Daoy (cell line): ENCODE data around the gene ARRB1. TPM values are rescaled to one million over a fixed set of nuclear protein-coding genes. Genes with fewer than 3 reads are reported as not detected.
"Not testable (repeated sequence)": the region's sequence is repeated elsewhere in the genome, so short reads cannot be mapped to it uniquely, and the experiment has no call there.

Source experiments
- DNase-seq: peaks from one replicate; pipeline ENCODE4 v3.0.0-alpha.2; 2015; ENCODE audit warnings: low read depth
- total RNA-seq: library from RNA; depleted of rRNA; stranded (reverse); fragments of >200 nt; shearing (Covaris generic); gene quantifications from 2 replicates; pipeline ENCODE4 v1.2.3, GENCODE V29; 2014; rRNA removed

ARRB1 gene
- 9.5 and 12.8 TPM in 2 replicates for total RNA-seq

DNA sequence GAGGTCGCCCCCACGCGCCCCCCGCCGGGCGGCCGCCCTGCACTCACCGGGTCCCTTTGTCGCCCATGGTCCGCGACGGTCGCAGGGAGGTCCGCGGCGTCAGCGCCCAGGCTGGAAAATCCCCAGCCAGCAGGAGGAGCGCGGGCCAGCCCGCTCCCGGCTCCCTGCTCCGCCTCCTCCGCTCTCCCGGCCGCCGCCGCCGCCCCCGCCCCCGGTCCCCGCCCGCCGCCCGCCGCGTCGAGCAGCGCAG, at the start of gene ARRB1:
Gene ARRB1, minus strand, starts transcription at position 121 of the 250 bp plus-strand sequence. Its CDS starts 54 bp downstream, at position 67.
- DNase-seq: peak; percentile 47

GRCh38 chr11:75400146-75400865, 48.8 kb upstream of the ARRB1 start:
- DNase-seq: no peak

DNA sequence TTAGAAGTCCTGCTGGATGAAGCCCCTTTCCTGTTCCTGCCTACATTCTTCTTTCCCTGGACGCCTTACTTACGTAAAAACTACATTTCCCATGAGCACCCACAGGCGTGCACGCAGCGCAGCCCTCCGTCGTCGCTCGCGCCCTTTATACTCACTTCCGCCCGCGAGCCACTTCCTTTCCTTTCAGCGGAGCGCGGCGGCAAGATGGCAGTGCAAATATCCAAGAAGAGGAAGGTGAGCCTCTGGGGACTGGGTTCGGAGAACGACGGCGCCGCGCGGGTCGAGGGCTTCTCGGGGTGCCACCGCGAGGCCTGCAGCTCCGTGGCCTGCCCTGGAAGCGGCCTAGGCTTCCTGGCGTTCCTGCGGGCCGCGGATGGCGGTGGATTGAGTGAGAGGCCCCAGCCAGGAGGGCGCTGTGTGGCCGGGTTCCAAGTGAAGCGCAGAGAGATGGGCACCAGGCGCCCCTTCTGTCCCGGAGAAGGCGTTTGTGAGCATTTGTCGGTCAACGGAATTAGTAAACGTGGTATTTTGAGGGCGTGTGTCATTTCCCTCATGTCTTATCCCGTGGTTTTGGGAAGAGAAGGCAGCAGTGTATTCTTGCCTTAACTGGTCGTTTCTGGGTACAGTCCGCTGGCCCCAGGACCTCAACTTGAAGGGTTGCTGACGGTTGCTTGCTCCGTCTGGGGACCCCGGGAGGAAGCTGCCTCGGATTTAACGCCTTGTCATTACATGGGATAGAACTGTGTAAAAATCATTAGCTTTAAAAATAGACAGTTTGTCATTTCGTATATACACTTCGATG, 48.1 kb upstream of the ARRB1 start, which contains the start of gene RPS3:
Gene RPS3, plus strand, starts transcription at position 175 of the 802 bp plus-strand sequence. Its CDS starts 30 bp downstream, at position 205.
- DNase-seq: peak; percentile 94

- no peak for DNase-seq
Measured at GRCh38 chr11:75398906-75399305, 47.4 kb upstream of the ARRB1 start.

- no peak for DNase-seq
Measured at GRCh38 chr11:75394085-75394840, 42.8 kb upstream of the ARRB1 start.

DNA sequence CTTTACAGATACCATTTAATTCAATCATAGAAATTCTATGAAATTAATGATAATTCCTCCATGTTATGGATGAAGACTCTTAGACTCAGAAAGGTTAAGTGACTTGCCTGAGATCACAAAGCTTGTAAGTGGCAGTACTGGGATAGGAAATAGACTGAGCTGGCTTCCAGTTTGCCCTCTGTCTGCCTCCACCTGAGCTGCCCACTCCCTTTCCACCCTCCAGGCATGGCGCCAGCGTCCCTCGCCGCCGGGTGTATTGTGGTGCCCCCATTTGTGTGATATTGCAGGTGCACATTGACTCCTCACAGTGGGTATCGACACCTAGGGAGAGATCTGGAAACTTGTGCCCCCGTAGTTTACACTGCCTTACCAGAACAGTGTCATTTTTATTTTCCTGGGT, 38.5 kb upstream of the ARRB1 start:
- DNase-seq: no peak

DNA sequence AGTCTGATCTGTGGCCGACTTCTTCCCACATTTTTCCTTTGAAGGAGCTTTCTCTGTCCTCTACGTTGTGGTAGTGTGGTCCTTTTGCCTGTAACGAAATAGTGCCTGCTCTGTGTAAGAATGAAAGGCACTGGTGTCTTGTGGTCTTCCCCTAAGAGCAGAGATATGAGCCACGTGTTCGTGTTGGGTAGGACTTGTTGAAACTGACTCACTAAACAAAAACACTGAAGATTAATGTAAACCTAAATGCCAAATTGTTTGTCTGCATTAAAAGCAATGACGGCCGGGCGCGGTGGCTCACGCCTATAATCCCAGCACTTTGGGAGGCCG, 37.8 kb upstream of the ARRB1 start:
- DNase-seq: no peak

DNA sequence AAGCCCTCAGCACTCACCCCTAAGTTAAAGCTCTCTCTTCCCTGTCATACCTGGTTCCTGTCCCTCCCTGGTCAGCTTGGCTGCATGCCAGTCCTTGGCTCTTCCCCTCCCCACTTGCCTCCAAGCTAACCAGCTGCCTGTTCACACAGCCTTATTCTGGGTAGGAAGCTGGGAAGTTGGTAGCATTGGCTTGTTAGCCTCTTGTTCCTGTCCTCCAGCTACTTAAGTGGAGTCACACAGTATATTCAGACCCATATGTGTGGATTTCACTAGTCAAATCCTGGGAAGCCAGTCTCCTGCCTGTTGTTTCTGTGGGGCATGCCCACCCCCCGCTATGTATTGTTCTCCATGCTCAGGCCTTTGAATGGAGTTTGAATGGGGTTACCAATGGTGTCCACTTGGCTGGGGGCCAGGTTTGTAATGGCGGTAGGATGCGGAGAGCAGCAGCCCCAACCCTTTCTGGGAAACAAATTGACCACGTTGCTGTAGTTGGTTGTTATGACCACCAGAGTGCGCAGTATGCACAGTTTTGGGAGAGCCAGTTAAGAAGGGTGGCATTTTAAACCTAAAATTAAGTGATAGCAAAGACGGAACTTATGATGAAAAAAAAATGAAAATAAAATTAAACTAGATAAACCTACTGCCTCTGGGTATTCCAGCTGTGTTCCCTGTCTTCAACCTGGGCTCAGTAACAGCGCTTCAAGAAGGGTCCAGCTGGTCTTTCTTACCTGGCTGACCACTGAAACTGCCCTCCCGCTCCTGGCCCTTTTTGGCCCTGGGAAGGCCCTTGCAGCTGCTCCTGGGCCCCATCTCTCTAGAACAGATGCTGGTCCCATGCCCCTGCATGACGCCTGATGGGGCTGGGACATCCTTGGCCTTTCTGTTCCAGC, 37.2 kb upstream of the ARRB1 start:
- peak; percentile 79 for DNase-seq

- DNase-seq: no peak
Measured at GRCh38 chr11:75387736-75388294, 36.4 kb upstream of the ARRB1 start.

DNA sequence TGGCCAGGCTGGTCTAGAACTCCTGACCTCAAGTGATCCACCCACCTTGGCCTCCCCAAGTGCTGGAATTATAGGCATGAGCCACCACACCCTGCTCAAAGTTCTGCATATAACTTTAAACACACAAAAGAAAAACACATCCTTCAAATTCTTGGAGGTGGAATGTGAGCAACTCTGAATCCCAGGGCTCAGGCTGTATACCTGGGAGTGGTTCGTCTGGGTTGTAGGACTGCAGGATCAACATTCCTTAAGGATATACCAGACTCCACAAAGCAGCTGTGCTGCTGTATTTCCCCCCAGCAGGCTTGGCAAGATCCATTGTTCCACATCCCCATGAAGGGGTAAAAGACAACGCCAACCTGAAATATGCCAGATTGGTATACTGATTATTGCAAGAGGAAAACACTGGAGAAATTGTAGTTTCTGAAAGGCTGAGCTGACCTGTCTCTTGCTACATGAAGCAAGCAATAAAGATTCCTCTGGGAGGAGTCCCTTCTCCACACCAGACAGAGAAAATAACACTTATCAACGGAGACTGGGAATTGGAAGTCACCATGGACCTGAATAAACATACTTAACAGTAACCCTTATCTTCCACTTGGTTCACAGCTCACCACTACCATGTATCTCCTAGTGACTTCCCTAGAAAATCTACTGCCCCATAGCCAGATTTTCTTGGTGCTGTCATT, 35.6 kb upstream of the ARRB1 start:
- DNase-seq: no peak

- peak; percentile 73 for DNase-seq
Measured at GRCh38 chr11:75384438-75385080, 33.1 kb upstream of the ARRB1 start.

- no peak for DNase-seq
Measured at GRCh38 chr11:75383246-75383645, 31.8 kb upstream of the ARRB1 start.

DNA sequence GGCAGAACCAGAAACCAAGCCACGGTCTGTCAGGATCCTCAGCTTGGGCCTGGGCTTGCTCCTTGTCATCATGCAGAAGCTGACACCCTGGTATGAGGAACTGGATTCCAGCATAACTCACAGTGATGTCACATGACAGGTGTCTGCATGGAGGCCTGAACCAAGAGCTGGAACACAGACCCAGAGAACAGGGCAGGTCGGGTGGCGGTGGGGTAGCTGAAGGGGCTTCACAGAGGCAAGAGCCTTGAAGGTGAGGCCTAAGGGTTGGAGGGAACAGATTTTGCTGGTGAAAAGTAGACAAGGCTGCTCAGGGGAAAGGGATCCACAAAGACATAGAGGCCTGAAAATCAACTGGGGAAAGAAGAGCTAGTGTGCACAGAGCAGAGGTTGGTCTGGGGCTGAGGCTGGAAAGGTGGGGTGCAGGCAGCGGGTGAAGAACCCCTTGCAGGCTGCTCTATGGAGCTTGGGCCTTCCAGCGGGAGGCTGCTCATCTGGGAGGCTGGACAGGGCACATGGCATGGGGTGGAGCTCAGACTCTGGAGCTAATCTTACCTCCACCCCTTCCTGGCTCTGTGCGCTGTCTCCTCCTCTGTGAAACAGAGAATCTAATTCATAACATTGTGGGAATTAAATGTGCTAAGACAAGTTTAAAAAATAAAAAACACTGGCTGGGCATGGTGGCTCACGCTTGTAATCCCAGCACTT, 29.4 kb upstream of the ARRB1 start:
- DNase-seq: no peak

GRCh38 chr11:75380245-75380644, 28.8 kb upstream of the ARRB1 start:
- DNase-seq: no peak

DNA sequence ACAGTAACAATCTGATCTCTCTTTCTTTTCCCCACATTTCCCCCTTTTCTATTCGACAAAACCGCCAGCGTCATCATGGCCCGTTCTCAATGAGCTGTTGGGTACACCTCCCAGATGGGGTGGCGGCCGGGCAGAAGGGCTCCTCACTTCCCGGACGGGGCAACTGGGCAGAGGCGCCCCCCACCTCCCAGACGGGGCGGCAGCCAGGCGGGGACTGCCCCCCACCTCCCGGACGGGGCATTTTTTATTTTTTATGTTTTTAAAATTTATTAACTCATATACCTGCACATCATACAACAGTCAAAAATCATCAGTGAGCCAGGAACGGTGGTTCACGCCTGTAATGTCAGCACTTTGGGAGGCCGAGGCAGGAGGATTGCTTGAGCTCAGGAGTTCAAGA, 27.3 kb upstream of the ARRB1 start:
- DNase-seq: not testable (repeated sequence)

GRCh38 chr11:75376175-75376574, 24.7 kb upstream of the ARRB1 start:
- no peak for DNase-seq

- no peak for DNase-seq
Measured at GRCh38 chr11:75375626-75376025, 24.2 kb upstream of the ARRB1 start.

DNA sequence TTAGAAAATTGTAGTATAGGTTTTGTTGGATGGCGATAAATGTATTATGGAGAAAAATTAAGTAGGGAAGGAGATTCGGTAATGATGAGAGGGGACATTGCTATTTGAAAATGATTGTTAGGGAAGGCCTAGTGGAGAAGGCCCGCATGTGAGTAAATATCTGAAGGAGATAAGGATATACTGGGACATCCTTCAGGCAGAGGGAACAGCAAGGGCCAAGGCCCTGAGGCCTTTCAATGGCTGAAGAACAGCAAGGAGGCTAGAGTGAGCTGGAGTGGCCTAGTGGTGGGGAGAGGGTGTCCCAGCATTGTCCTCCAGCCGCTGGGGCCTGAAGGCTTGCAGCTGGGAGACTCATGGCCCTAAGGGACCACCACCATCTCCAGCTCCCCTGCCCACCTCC, 23.2 kb upstream of the ARRB1 start:
- DNase-seq: no peak

- no peak for DNase-seq
Measured at GRCh38 chr11:75373201-75373600, 21.7 kb upstream of the ARRB1 start.
